HG03196 (cell line): ENCODE measurements around the gene MARF1.
"Not testable (repeated sequence)": the region's sequence is repeated elsewhere in the genome, so short reads cannot be mapped to it uniquely, and the experiment has no call there.

ENCODE experiments used
- ATAC-seq: cut with Tn5 transposase; IDR thresholded peaks from one replicate; pipeline ENCODE4 v1.9.1; 2021; ENCODE audit not compliant: unreplicated experiment

Gene MARF1

GRCh38 chr16:15652293-15653001, 9.5 kb upstream of the MARF1 start:
- no peak for ATAC-seq

GRCh38 chr16:15650698-15651171, 7.8 kb upstream of the MARF1 start:
- ATAC-seq: peak; percentile 26

GRCh38 chr16:15650019-15650697, 7.2 kb upstream of the MARF1 start, which contains the start of gene NDE1:
Gene NDE1 (plus strand): TSS chr16:15650245. CDS start chr16:15664779, 14,534 bp downstream.
- peak; percentile 74 for ATAC-seq

GRCh38 chr16:15649727-15650018, 6.7 kb upstream of the MARF1 start:
- ATAC-seq: no peak

- ATAC-seq: not testable (repeated sequence)
Measured at GRCh38 chr16:15649311-15649710, 6.4 kb upstream of the MARF1 start.

- ATAC-seq: no peak
Measured at GRCh38 chr16:15648135-15648730, 5.3 kb upstream of the MARF1 start.

GRCh38 chr16:15647294-15648014, 4.5 kb upstream of the MARF1 start:
- no peak for ATAC-seq

GRCh38 chr16:15646557-15647293, 3.8 kb upstream of the MARF1 start:
- not testable (repeated sequence) for ATAC-seq

- not testable (repeated sequence) for ATAC-seq
Measured at GRCh38 chr16:15644962-15645465, 2.1 kb upstream of the MARF1 start.

GRCh38 chr16:15644267-15644961, 1.5 kb upstream of the MARF1 start:
- no peak for ATAC-seq

- no peak for ATAC-seq
Measured at GRCh38 chr16:15643946-15644250, 944 bp upstream of the MARF1 start.

GRCh38 chr16:15642557-15643047, 352 bp downstream of the MARF1 start:
- peak; percentile 55 for ATAC-seq

- ATAC-seq: no peak
Measured at GRCh38 chr16:15641753-15642556, 999 bp downstream of the MARF1 start.

- ATAC-seq: no peak
Measured at GRCh38 chr16:15640966-15641365, 2.0 kb downstream of the MARF1 start.

GRCh38 chr16:15639061-15639568, 3.8 kb downstream of the MARF1 start:
- ATAC-seq: no peak

GRCh38 chr16:15636392-15636873, 6.5 kb downstream of the MARF1 start:
- ATAC-seq: no peak

GRCh38 chr16:15635926-15636325, 7.0 kb downstream of the MARF1 start:
- no peak for ATAC-seq

- ATAC-seq: no peak
Measured at GRCh38 chr16:15631730-15632409, 11.1 kb downstream of the MARF1 start.
